Keratinocyte (primary cell): ENCODE results near the gene LST1.

Experiments used
- EZH2 ChIP-seq: IDR thresholded peaks from one replicate; pipeline ENCODE4 v1.6.1; 2012; ENCODE audit warnings: inconsistent platforms, mild to moderate bottlenecking, low read length, moderate library complexity
- TF ChIP-seq, protein P1 (sequence below), 3 experiments: IDR thresholded peaks in 1 of 3; conservative IDR thresholded peaks in 1 of 3; optimal IDR thresholded peaks in 1 of 3; 2 replicates in 2 of 3; 3 replicates in 1 of 3; pipeline versions ENCODE3 to v1.5.1; 2011; ENCODE audit warnings: low read length in 3 of 3, mild to moderate bottlenecking in 3 of 3, moderate library complexity in 2 of 3, control low read depth in 1 of 3, inconsistent platforms in 1 of 3; ENCODE audit not compliant: insufficient read depth in 2 of 3; ENCODE audit errors: extremely low read depth in 1 of 3

DNA sequence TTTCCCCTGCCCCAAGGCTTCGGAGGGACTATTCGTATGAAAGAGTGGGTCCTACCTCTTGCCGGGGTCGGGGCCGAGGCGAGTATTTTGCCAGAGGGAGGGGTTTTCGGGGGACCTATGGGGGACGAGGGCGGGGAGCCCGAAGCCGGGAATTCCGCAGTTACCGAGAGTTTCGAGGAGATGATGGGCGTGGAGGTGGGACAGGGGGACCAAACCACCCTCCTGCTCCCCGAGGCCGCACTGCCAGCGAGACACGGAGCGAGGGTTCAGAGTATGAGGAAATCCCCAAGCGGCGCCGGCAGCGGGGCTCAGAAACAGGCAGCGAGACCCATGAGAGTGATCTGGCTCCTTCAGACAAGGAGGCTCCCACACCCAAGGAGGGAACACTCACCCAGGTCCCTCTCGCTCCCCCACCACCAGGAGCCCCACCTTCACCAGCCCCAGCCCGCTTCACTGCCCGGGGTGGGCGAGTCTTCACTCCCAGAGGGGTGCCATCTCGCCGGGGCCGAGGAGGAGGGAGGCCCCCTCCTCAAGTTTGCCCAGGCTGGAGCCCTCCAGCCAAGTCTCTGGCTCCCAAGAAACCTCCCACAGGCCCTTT lies 45.7 kb downstream of the LST1 start:
- TF ChIP-seq, protein P1, sequence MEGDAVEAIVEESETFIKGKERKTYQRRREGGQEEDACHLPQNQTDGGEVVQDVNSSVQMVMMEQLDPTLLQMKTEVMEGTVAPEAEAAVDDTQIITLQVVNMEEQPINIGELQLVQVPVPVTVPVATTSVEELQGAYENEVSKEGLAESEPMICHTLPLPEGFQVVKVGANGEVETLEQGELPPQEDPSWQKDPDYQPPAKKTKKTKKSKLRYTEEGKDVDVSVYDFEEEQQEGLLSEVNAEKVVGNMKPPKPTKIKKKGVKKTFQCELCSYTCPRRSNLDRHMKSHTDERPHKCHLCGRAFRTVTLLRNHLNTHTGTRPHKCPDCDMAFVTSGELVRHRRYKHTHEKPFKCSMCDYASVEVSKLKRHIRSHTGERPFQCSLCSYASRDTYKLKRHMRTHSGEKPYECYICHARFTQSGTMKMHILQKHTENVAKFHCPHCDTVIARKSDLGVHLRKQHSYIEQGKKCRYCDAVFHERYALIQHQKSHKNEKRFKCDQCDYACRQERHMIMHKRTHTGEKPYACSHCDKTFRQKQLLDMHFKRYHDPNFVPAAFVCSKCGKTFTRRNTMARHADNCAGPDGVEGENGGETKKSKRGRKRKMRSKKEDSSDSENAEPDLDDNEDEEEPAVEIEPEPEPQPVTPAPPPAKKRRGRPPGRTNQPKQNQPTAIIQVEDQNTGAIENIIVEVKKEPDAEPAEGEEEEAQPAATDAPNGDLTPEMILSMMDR (optimal IDR thresholded peaks at IDR 0.05 in 1 of 3, IDR thresholded peaks at IDR 0.05 in 1 of 3, conservative IDR thresholded peaks at IDR 0.05 in 1 of 3; ENCODE audit: extremely low read depth in 1 of 3, insufficient read depth in 2 of 3, low read length in 3 of 3): no peak
- no peak for TF ChIP-seq EZH2
